B cell (primary cell): Measurements from ENCODE around the gene MEAK7. TPM values are rescaled to one million over a fixed set of nuclear protein-coding genes. Genes with fewer than 3 reads are reported as not detected.

Experiments
- ATAC-seq: fragments of 200-7000 bp; cut with Tn5 transposase; one replicate; pipeline ENCODE4 v1.10.0; 2021; ENCODE audit warnings: low read depth, mild to moderate bottlenecking, moderate number of reproducible peaks, moderate library complexity
- CTCF ChIA-PET: fragments of 350-600 bp; sonication (Branson Sonifier 250); formaldehyde crosslinking; loops from one replicate; lab custom pipeline; 2021; ENCODE audit warnings: antibody characterized with exemption, inconsistent platforms; lab: Charles Lee
- POLR2A ChIA-PET: fragments of 350-600 bp; sonication (Branson Sonifier 250); formaldehyde crosslinking; loops from one replicate; lab custom pipeline; 2021; ENCODE audit warnings: antibody characterized with exemption; lab: Charles Lee
- DNase-seq: peaks from one replicate; pipeline ENCODE4 v3.0.0; 2013
- H2AFZ ChIP-seq: 2 replicates; pipeline ENCODE4 v1.6.1; 2012; ENCODE audit warnings: mild to moderate bottlenecking, low read depth, low read length; ENCODE audit not compliant: insufficient read depth, poor library complexity, severe bottlenecking
- H3K27ac ChIP-seq, 2 donors: 1 replicate in 1 of 2; 2 replicates in 1 of 2; pipeline ENCODE4 v1.5.1; 2012 to 2013; ENCODE audit warnings: low read length in 2 of 2, mild to moderate bottlenecking in 2 of 2, moderate library complexity in 1 of 2
- H3K27me3 ChIP-seq, 4 experiments: fragments of 200-600 bp in 1 of 4; sonication (generic) in 1 of 4; replicated peaks in 1 of 4; 1 replicate in 2 of 4; 2 replicates in 2 of 4; pipeline versions ENCODE4 v1.6.1 to v1.7.0; 2013 to 2016; ENCODE audit warnings: low read length in 3 of 4, mild to moderate bottlenecking in 2 of 4, mixed read lengths in 1 of 4, moderate library complexity in 1 of 4; ENCODE audit not compliant: insufficient read depth in 4 of 4, control insufficient read depth in 3 of 4; ENCODE audit errors: control extremely low read depth in 1 of 4
- H3K36me3 ChIP-seq, 2 experiments: replicated peaks in 1 of 2; 1 replicate in 1 of 2; 2 replicates in 1 of 2; pipeline versions ENCODE4 v1.6.1 to v1.7.1; 2013; ENCODE audit warnings: low read length in 1 of 2; ENCODE audit not compliant: insufficient read depth in 2 of 2, control insufficient read depth in 1 of 2; ENCODE audit errors: control extremely low read depth in 1 of 2, extremely low read depth in 1 of 2
- H3K4me1 ChIP-seq, 2 donors: fragments of 200-600 bp in 1 of 2; sonication (generic) in 1 of 2; 1 replicate in 1 of 2; 2 replicates in 1 of 2; pipeline versions ENCODE4 v1.5.1 to v1.6.1; 2013 to 2017; ENCODE audit warnings: low read length in 2 of 2; ENCODE audit not compliant: control insufficient read depth in 2 of 2, insufficient read depth in 2 of 2
- H3K4me2 ChIP-seq: replicated peaks from 2 replicates; pipeline ENCODE3; 2012; ENCODE audit warnings: mild to moderate bottlenecking, low read depth, low read length; ENCODE audit not compliant: poor library complexity, severe bottlenecking
- H3K4me3 ChIP-seq, 5 experiments: fragments of 200-600 bp in 1 of 5; sonication (generic) in 1 of 5; 1 replicate in 3 of 5; 2 replicates in 2 of 5; pipeline versions ENCODE4 v1.5.1 to v1.7.0; 2011 to 2016; ENCODE audit warnings: low read length in 4 of 5, mild to moderate bottlenecking in 4 of 5, low read depth in 2 of 5, control low read depth in 1 of 5, moderate library complexity in 1 of 5; ENCODE audit not compliant: insufficient read depth in 1 of 5; ENCODE audit errors: control extremely low read depth in 1 of 5, extremely low read depth in 1 of 5
- H3K79me2 ChIP-seq: fragments of 200-600 bp; sonication (generic); one replicate; pipeline ENCODE4 v1.6.0; 2016; ENCODE audit warnings: low read length; ENCODE audit not compliant: control insufficient read depth, insufficient read depth
- H3K9ac ChIP-seq: fragments of 200-600 bp; sonication (generic); 2 replicates; pipeline ENCODE4 v1.6.1; 2017; ENCODE audit warnings: mild to moderate bottlenecking, low read length, moderate library complexity
- H3K9me3 ChIP-seq, 3 donors: one replicate each; pipeline versions ENCODE4 v1.6.1 to v1.7.1; 2013; ENCODE audit warnings: low read length in 2 of 3; ENCODE audit not compliant: control insufficient read depth in 2 of 3, insufficient read depth in 1 of 3; ENCODE audit errors: control extremely low read depth in 1 of 3
- H4K20me1 ChIP-seq: 2 replicates; pipeline ENCODE4 v1.6.0; 2012; ENCODE audit warnings: mild to moderate bottlenecking, low read length; ENCODE audit not compliant: insufficient read depth, control insufficient read depth, poor library complexity, severe bottlenecking
- H3K27ac Mint-ChIP-seq: one replicate; pipeline ENCODE4 v1.8.0; 2021; ENCODE audit warnings: mixed read lengths
- H3K27me3 Mint-ChIP-seq: one replicate; pipeline ENCODE4 v1.8.0; 2021; ENCODE audit warnings: mixed read lengths
- H3K4me1 Mint-ChIP-seq: one replicate; pipeline ENCODE4 v1.8.0; 2021; ENCODE audit warnings: mixed read lengths
- H3K4me3 Mint-ChIP-seq: one replicate; pipeline ENCODE4 v1.8.0; 2021; ENCODE audit warnings: mixed read lengths
- H3K9me3 Mint-ChIP-seq: one replicate; pipeline ENCODE4 v1.8.0; 2022; ENCODE audit warnings: mixed read lengths; ENCODE audit not compliant: insufficient read depth
- EZH2 ChIP-seq: IDR thresholded peaks from 2 replicates; pipeline ENCODE4 v1.6.1; 2012; ENCODE audit warnings: borderline replicate concordance, low read depth, mild to moderate bottlenecking, moderate library complexity, low read length; ENCODE audit not compliant: insufficient read depth, poor library complexity, severe bottlenecking
- WGBS: methylation state at CpG from one replicate; pipeline ENCODE4 v1.1.5; 2013; ENCODE audit warnings: missing lambda C conversion rate; ENCODE audit not compliant: insufficient coverage; 5-methylcytosine and 5-hydroxymethylcytosine counted together
- intact Hi-C: fragments of 100-400 bp; cut with micrococcal nuclease; formaldehyde crosslinking; loops from one replicate; pipeline ENCODE4 v1.10.0; 2022
- polyA plus RNA-seq: library from polyadenylated mRNA; depleted of rRNA; stranded (reverse); fragments of >200 nt; gene quantifications from 2 replicates; pipeline ENCODE4 v1.2.3, GENCODE V29; 2012
- total RNA-seq, 2 donors: library from RNA; stranded (reverse); fragments of 120-200 nt in 1 of 2; gene quantifications; 1 replicate in 1 of 2; 2 replicates in 1 of 2; pipeline versions ENCODE4 v1.2.3 to v1.2.4, GENCODE V29; 2013 to 2022
- TF ChIP-seq, protein P1 (sequence below): fragments of 200-600 bp; IDR thresholded peaks from one replicate; pipeline ENCODE4 v1.8.0; 2022; ENCODE audit warnings: antibody characterized with exemption, mild to moderate bottlenecking

MEAK7 gene
- total and polyA plus RNA-seq, 2 donors (not counting 1 experiment from before 2014, with no cell fraction given) = 3.9 to 19.3 TPM

DNA sequence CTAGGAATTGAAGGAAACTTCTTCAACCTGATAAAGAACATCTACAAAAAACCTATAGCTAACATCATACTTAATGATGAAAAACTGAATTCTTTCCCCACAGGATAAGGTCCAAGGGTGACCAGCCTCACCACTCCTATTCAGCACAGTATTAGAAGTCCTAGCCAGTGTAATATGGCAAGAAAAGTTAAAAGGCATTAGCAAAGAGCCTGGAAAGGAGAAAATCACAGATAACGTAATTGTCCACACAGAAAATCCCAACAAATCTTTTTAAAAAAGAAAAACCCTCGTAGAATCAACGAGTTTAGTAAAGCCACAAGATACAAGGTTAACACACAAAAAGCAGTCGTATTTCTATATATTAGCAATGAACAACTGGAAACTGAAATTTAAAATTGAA lies 37.8 kb downstream of the MEAK7 start:
- TF ChIP-seq EZH2 = no peak
- TF ChIP-seq, protein P1, sequence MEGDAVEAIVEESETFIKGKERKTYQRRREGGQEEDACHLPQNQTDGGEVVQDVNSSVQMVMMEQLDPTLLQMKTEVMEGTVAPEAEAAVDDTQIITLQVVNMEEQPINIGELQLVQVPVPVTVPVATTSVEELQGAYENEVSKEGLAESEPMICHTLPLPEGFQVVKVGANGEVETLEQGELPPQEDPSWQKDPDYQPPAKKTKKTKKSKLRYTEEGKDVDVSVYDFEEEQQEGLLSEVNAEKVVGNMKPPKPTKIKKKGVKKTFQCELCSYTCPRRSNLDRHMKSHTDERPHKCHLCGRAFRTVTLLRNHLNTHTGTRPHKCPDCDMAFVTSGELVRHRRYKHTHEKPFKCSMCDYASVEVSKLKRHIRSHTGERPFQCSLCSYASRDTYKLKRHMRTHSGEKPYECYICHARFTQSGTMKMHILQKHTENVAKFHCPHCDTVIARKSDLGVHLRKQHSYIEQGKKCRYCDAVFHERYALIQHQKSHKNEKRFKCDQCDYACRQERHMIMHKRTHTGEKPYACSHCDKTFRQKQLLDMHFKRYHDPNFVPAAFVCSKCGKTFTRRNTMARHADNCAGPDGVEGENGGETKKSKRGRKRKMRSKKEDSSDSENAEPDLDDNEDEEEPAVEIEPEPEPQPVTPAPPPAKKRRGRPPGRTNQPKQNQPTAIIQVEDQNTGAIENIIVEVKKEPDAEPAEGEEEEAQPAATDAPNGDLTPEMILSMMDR = no peak
- Histone ChIP-seq H3K4me3 (no peak overlapping the region), H3K79me2 (no peaks in the 10 kb centered on the region), H3K36me3 (peaks cover 0 to 13% of the 10 kb centered on the region in 2 experiments), H3K9me3 (peaks cover 2 to 14% (median 12%) of the 10 kb centered on the region in 3 donors), H3K4me2 (no peak overlapping the region), H3K27ac (no peak overlapping the region), H3K9ac (no peak overlapping the region), H3K4me1 (no peaks in the 10 kb centered on the region), H2AFZ (no peak overlapping the region), H3K27me3 (no peaks in the 10 kb centered on the region), H4K20me1 (no peaks in the 10 kb centered on the region)
- DNase-seq (no peak), ATAC-seq (no peak)
- intact Hi-C loops = no loop called here
- no CpG with 5 or more reads among the region's 4 CpGs for WGBS
- ChIA-PET CTCF (no interaction called here), POLR2A (no interaction called here)
- no peaks in the 10 kb centered on the region for H3K27me3 Mint-ChIP-seq
- H3K4me1 Mint-ChIP-seq = no peaks in the 10 kb centered on the region
- H3K9me3 Mint-ChIP-seq = peaks cover 9% of the 10 kb centered on the region
- no peak overlapping the region for H3K27ac Mint-ChIP-seq
- H3K4me3 Mint-ChIP-seq = no peak overlapping the region

DNA sequence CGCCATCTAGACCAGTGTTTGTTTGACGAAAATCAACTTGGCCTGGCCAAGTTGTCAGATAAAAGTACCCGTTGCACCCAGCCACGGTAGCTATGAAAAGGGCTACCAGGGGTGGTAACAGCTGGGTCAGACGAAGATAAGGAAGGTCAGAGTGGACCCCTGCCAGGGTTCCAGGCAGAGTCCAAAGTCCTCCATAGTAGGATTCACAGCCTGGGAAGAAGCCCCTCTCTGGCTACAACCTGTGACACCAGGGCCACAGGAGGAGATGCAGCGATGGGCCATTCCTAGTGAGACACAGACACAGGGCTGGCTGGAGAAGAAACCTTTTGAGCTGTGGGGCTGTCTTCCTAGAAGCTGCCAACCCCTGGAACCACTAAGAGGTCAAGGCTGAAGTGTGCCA lies 39.3 kb downstream of the MEAK7 start:
- WGBS = 97% methylated on average over 6 of the region's 6 CpGs
- CTCF ChIA-PET = no interaction called here
- Histone ChIP-seq H3K27ac (no peak overlapping the region), H3K9me3 (peaks cover 2 to 14% (median 5%) of the 10 kb centered on the region in 3 donors), H3K4me3 (no peak overlapping the region), H3K4me2 (no peak overlapping the region), H3K27me3 (no peaks in the 10 kb centered on the region), H3K4me1 (no peaks in the 10 kb centered on the region), H4K20me1 (no peaks in the 10 kb centered on the region), H3K36me3 (peaks cover 0 to 13% of the 10 kb centered on the region in 2 experiments), H2AFZ (no peak overlapping the region), H3K9ac (no peak overlapping the region), H3K79me2 (no peaks in the 10 kb centered on the region)
- Mint-ChIP-seq H3K27me3 (no peaks in the 10 kb centered on the region), H3K4me3 (no peak overlapping the region), H3K27ac (no peak overlapping the region), H3K9me3 (peaks cover 8% of the 10 kb centered on the region), H3K4me1 (no peaks in the 10 kb centered on the region)
- TF ChIP-seq EZH2 = no peak
- TF ChIP-seq, protein P1 = no peak
- intact Hi-C loops = no loop called here
- DNase-seq (no peak), ATAC-seq (no peak)
- POLR2A ChIA-PET = no interaction called here
